ENCODE data around the gene GNAQ.

The GNAQ gene

DNA sequence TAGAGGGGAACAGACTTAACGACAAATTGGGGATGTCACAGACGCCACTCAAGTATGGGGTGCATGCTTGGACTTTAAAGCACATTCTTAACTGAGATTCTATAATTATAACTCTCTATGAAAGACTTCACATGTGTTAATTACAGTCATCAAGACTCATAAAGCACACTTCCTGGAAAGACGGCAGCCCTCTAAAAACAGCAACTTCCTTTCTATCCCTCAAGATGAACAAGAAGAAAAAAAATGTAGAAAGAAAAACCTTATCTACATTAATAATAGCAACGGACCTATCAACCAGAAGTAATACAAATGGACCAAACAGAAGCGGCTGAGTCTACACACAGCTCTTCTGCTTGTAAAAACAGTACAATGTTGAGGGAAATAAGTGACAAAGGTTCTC lies 21.2 kb downstream of the GNAQ start:
- DNase-seq (ENCODE audit: low read depth): no peak
- TF ChIP-seq, protein P1, sequence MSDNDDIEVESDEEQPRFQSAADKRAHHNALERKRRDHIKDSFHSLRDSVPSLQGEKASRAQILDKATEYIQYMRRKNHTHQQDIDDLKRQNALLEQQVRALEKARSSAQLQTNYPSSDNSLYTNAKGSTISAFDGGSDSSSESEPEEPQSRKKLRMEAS (IDR thresholded peaks at IDR 0.05; ENCODE audit: low read depth, low read length): no peak
- TF ChIP-seq MYC (IDR thresholded peaks at IDR 0.05; ENCODE audit: low read depth, low read length): no peak
- no peak for TF ChIP-seq POLR2A (IDR thresholded peaks at IDR 0.05; ENCODE audit: extremely low read depth, insufficient read length)
- TF ChIP-seq, protein P2, sequence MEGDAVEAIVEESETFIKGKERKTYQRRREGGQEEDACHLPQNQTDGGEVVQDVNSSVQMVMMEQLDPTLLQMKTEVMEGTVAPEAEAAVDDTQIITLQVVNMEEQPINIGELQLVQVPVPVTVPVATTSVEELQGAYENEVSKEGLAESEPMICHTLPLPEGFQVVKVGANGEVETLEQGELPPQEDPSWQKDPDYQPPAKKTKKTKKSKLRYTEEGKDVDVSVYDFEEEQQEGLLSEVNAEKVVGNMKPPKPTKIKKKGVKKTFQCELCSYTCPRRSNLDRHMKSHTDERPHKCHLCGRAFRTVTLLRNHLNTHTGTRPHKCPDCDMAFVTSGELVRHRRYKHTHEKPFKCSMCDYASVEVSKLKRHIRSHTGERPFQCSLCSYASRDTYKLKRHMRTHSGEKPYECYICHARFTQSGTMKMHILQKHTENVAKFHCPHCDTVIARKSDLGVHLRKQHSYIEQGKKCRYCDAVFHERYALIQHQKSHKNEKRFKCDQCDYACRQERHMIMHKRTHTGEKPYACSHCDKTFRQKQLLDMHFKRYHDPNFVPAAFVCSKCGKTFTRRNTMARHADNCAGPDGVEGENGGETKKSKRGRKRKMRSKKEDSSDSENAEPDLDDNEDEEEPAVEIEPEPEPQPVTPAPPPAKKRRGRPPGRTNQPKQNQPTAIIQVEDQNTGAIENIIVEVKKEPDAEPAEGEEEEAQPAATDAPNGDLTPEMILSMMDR (IDR thresholded peaks at IDR 0.05; ENCODE audit: low read depth, low read length): no peak
- H3K4me3 ChIP-seq (ENCODE audit: low read depth, low read length): no peak overlapping the region

DNA sequence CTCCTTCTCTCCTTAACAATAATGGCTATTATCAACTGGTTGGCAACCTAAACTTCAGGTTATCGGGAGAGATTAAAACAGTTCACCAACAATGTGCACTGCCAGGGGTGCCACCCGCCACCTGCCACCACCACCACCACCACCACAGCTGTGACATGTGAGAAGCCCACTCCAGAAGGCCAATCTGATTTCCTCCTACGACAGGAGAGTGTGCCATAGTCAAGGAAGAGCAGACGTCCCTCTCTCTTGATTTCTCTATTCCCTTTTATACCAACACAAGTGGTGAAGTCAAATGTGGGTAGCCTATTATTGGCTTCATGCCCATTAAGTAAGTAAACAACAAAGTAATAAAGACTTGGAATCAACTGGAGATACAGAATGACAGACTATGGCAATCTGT lies 22.4 kb downstream of the GNAQ start:
- H3K4me3 ChIP-seq (ENCODE audit: low read depth, low read length): no peak overlapping the region
- no peak for DNase-seq (ENCODE audit: low read depth)
- TF ChIP-seq, protein P1 (IDR thresholded peaks at IDR 0.05; ENCODE audit: low read depth, low read length): no peak
- TF ChIP-seq, protein P2 (IDR thresholded peaks at IDR 0.05; ENCODE audit: low read depth, low read length): no peak
- TF ChIP-seq POLR2A (IDR thresholded peaks at IDR 0.05; ENCODE audit: extremely low read depth, insufficient read length) (no peak), MYC (IDR thresholded peaks at IDR 0.05; ENCODE audit: low read depth, low read length) (no peak)

DNA sequence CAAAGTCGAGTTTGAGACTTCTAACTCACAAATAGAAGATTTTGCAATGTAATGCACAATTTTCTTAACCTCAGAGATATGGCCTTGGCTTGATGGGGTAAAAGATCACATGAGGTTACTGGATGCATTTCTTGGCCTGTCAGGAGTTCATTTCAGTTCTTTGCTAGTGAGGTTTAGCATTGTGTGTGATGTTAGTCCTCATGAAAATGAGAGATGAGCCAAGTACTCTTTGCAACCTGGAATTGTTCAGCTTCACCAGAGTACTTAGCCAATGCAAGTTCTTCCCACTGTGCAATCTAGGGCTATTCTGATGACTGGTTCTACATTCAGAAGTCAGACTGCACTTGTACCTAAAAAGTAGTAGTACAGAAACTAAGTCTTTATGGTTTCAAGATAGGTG lies 24.9 kb downstream of the GNAQ start:
- no peak for DNase-seq (ENCODE audit: low read depth)
- no peak for TF ChIP-seq MYC (IDR thresholded peaks at IDR 0.05; ENCODE audit: low read depth, low read length)
- TF ChIP-seq, protein P2 (IDR thresholded peaks at IDR 0.05; ENCODE audit: low read depth, low read length): no peak
- TF ChIP-seq, protein P1 (IDR thresholded peaks at IDR 0.05; ENCODE audit: low read depth, low read length): no peak
- no peak for TF ChIP-seq POLR2A (IDR thresholded peaks at IDR 0.05; ENCODE audit: extremely low read depth, insufficient read length)
- H3K4me3 ChIP-seq (ENCODE audit: low read depth, low read length): no peak overlapping the region

DNA sequence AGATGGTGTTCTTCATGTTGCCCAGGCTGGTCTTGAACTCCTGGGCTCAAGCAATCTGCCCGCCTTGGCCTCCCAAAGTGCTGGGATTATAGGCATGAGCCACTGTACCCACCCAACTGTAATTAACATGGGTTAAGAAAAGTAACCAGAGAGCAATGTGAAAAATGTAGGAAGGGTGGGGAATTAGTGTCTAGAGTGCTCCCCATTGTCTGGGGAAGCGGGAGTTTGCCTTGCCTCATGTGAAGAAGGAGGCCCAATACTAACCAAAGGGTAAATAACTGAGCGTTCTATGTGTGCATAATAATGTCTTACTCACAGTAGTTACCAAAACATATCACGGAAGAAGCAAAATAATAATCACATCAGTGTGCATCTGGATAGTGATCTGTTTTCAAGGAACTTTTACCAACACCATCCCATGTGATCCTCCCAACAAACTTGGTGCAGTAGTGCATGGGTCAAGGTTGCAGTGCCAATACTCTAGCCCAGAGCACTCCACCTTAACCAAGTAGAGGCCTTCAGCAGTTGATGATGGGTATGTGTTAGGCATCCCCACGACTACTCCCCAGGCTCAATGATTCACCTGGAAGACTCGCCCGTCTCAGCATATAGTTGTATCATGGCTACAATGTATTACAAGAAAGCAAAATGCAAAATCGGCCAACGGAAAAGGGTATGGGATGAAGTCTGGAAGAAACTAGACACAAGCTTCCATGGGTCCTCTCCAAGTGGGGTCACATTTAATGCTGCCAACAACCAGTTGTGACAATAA lies 26.2 kb downstream of the GNAQ start:
- TF ChIP-seq, protein P2 (IDR thresholded peaks at IDR 0.05; ENCODE audit: low read depth, low read length): no peak
- TF ChIP-seq POLR2A (IDR thresholded peaks at IDR 0.05; ENCODE audit: extremely low read depth, insufficient read length) (no peak), MYC (IDR thresholded peaks at IDR 0.05; ENCODE audit: low read depth, low read length) (no peak)
- TF ChIP-seq, protein P1 (IDR thresholded peaks at IDR 0.05; ENCODE audit: low read depth, low read length): no peak
- DNase-seq (ENCODE audit: low read depth): no peak

DNA sequence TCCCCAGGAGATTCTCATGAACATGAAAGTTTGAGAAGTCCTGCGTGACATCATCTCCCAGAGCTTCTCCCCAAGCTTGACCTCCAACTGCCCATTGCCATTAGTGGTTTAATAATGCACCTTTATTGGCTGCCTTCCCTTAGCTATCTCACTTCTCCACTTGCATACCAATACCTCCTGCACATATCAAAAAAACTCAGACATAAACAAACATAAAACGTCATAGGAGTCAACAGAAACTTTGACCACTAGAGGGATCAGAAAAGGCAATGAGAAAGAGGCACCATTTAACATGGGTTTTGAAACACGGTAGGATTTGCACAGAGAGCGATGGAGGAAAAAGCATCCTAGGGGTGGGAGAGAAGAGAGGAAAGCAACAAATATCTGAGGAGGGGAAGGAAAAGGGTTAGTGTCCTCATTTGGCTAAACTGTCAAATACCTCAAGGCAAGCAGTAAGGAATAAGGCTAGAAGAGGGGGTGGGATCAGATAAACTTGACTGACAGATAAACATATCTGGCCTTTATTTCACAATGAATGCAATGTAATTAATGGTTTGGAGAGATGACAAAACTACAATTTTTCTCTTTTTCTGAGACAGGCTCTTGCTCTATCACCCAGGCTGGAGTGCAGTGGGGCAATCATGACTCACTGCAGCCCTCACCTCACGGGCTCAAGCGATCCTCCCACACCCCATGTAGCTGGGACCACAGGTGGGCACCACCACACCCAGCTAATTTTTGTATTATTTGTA lies 27.0 kb downstream of the GNAQ start:
- H3K4me3 ChIP-seq (ENCODE audit: low read depth, low read length): no peak overlapping the region
- TF ChIP-seq, protein P1 (IDR thresholded peaks at IDR 0.05; ENCODE audit: low read depth, low read length): no peak
- TF ChIP-seq MYC (IDR thresholded peaks at IDR 0.05; ENCODE audit: low read depth, low read length) (no peak), POLR2A (IDR thresholded peaks at IDR 0.05; ENCODE audit: extremely low read depth, insufficient read length) (no peak)
- TF ChIP-seq, protein P2 (IDR thresholded peaks at IDR 0.05; ENCODE audit: low read depth, low read length): peak; percentile 33
- peak; percentile 50 for DNase-seq (ENCODE audit: low read depth)

More for the DNA sequence above, 26.2 kb downstream of the GNAQ start:
- no peak overlapping the region for H3K4me3 ChIP-seq (ENCODE audit: low read depth, low read length)
